GM19023 (cell line): ENCODE data around the gene SYNGR3.
"Not testable (repeated sequence)": the region's sequence is repeated elsewhere in the genome, so short reads cannot be mapped to it uniquely, and the experiment has no call there.

Source experiments
- ATAC-seq: cut with Tn5 transposase; IDR thresholded peaks from one replicate; pipeline ENCODE4 v1.9.1; 2021; ENCODE audit warnings: mild to moderate bottlenecking, moderate library complexity; ENCODE audit not compliant: unreplicated experiment

SYNGR3 gene

GRCh38 chr16:2027024-2028010 is 37.5 kb downstream of the SYNGR3 start:
- ATAC-seq: no peak

GRCh38 chr16:2028146-2028545 is 38.4 kb downstream of the SYNGR3 start:
- no peak for ATAC-seq

GRCh38 chr16:2028620-2029220 is 39.0 kb downstream of the SYNGR3 start:
- ATAC-seq: no peak

- no peak for ATAC-seq
Measured at GRCh38 chr16:2029350-2029749, 39.6 kb downstream of the SYNGR3 start.

- no peak for ATAC-seq
Measured at GRCh38 chr16:2030036-2030435, 40.3 kb downstream of the SYNGR3 start.

- ATAC-seq: no peak
Measured at GRCh38 chr16:2031081-2031577, 41.4 kb downstream of the SYNGR3 start.

- ATAC-seq: no peak
Measured at GRCh38 chr16:2032285-2033056, 42.7 kb downstream of the SYNGR3 start.

- no peak for ATAC-seq
Measured at GRCh38 chr16:2033057-2033908, 43.5 kb downstream of the SYNGR3 start.

GRCh38 chr16:2033909-2034695 is 44.3 kb downstream of the SYNGR3 start:
- ATAC-seq: not testable (repeated sequence)

- no peak for ATAC-seq
Measured at GRCh38 chr16:2034696-2035430, 45.1 kb downstream of the SYNGR3 start.

GRCh38 chr16:2035431-2036199 is 45.8 kb downstream of the SYNGR3 start:
- ATAC-seq: no peak

GRCh38 chr16:2036200-2036966 is 46.6 kb downstream of the SYNGR3 start:
- ATAC-seq: no peak

- ATAC-seq: no peak
Measured at GRCh38 chr16:2037115-2037514, 47.3 kb downstream of the SYNGR3 start.

- no peak for ATAC-seq
Measured at GRCh38 chr16:2037647-2038381, 48.0 kb downstream of the SYNGR3 start.

- ATAC-seq: no peak
Measured at GRCh38 chr16:2038382-2039231, 48.8 kb downstream of the SYNGR3 start.
